ENCODE measurements around the gene MN1.

DNA sequence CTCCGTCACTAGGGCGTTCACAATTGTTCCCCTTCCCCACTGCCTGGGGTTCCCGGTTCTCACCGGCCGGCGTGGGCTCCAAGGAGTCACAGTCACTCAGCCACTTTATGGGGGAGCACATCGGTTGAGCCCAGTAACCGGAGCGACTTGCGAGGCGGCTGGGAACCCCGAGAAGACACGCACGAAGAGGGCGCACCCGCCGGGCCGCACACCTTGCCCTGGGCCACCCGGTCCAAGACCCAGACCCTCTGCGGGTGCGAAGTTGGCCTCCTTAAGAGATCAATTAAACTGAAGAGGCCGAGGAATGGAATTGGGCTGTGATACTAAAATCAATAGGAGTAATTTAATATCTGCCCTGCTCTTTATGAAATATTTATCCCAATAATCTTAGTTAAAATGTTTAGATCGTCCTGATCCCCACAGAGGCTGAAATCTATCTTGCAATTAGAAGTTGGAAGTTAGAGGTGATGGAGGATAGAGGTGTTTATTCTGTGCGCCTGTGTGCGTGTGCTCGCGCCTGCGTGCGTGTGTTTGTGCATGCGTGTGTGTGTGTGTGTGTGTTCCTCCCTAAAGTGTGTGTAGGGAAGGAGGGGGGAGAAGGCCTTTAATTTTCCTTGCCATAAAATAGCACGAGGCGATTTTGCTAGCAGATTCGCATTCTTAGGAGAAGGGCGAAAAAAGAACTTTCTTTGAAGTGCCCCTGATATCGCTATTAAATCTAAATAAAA is 954 bp upstream of the MN1 start:
- TF ChIP-seq, protein P1, sequence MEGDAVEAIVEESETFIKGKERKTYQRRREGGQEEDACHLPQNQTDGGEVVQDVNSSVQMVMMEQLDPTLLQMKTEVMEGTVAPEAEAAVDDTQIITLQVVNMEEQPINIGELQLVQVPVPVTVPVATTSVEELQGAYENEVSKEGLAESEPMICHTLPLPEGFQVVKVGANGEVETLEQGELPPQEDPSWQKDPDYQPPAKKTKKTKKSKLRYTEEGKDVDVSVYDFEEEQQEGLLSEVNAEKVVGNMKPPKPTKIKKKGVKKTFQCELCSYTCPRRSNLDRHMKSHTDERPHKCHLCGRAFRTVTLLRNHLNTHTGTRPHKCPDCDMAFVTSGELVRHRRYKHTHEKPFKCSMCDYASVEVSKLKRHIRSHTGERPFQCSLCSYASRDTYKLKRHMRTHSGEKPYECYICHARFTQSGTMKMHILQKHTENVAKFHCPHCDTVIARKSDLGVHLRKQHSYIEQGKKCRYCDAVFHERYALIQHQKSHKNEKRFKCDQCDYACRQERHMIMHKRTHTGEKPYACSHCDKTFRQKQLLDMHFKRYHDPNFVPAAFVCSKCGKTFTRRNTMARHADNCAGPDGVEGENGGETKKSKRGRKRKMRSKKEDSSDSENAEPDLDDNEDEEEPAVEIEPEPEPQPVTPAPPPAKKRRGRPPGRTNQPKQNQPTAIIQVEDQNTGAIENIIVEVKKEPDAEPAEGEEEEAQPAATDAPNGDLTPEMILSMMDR (IDR thresholded peaks at IDR 0.05): no peak
- TF ChIP-seq POLR2A (IDR thresholded peaks at IDR 0.05; ENCODE audit: low read length): no peak
- no peak for TF ChIP-seq MYC (IDR thresholded peaks at IDR 0.05; ENCODE audit: borderline replicate concordance, low read length)
- no peak for TF ChIP-seq ZFP36 (IDR thresholded peaks at IDR 0.05; ENCODE audit: borderline replicate concordance, partially characterized antibody)
- no peak for TF ChIP-seq POLR2AphosphoS2 (conservative IDR thresholded peaks at IDR 0.05; ENCODE audit: low read length)
- no peak for TF ChIP-seq RAD21 (conservative IDR thresholded peaks at IDR 0.05 in 1 of 2, IDR thresholded peaks at IDR 0.05 in 1 of 2)
- TF ChIP-seq, protein P2, sequence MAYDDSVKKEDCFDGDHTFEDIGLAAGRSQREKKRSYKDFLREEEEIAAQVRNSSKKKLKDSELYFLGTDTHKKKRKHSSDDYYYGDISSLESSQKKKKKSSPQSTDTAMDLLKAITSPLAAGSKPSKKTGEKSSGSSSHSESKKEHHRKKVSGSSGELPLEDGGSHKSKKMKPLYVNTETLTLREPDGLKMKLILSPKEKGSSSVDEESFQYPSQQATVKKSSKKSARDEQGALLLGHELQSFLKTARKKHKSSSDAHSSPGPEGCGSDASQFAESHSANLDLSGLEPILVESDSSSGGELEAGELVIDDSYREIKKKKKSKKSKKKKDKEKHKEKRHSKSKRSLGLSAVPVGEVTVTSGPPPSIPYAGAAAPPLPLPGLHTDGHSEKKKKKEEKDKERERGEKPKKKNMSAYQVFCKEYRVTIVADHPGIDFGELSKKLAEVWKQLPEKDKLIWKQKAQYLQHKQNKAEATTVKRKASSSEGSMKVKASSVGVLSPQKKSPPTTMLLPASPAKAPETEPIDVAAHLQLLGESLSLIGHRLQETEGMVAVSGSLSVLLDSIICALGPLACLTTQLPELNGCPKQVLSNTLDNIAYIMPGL (CRISPR knock-in tag; IDR thresholded peaks at IDR 0.05; ENCODE audit: borderline replicate concordance): no peak
- TF ChIP-seq HDAC2 (IDR thresholded peaks at IDR 0.05): no peak
- no peak for TF ChIP-seq SMC3 (IDR thresholded peaks at IDR 0.05)
- no peak for TF ChIP-seq CHD4 (IDR thresholded peaks at IDR 0.05; ENCODE audit: borderline replicate concordance)
- TF ChIP-seq RCOR1 (IDR thresholded peaks at IDR 0.05; ENCODE audit: low read depth, low read length): no peak
- TF ChIP-seq, protein P3, sequence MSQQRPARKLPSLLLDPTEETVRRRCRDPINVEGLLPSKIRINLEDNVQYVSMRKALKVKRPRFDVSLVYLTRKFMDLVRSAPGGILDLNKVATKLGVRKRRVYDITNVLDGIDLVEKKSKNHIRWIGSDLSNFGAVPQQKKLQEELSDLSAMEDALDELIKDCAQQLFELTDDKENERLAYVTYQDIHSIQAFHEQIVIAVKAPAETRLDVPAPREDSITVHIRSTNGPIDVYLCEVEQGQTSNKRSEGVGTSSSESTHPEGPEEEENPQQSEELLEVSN (IDR thresholded peaks at IDR 0.05; ENCODE audit: borderline replicate concordance, low read depth): no peak
- no peak for TF ChIP-seq EP300 (IDR thresholded peaks at IDR 0.05)

Measured in A549 (cell line).